Loucy (cell line): Measurements from ENCODE around the gene TET1.
"Not testable (repeated sequence)": the region's sequence is repeated elsewhere in the genome, so short reads cannot be mapped to it uniquely, and the experiment has no call there.

Experiments used
- EZH2phosphoT487 ChIP-seq: fragments of 200-600 bp; IDR thresholded peaks from 2 replicates; pipeline ENCODE4 v1.6.1; 2018; ENCODE audit warnings: antibody characterized with exemption, mild to moderate bottlenecking, moderate library complexity, borderline replicate concordance
- TF ChIP-seq, protein P1 (sequence below): fragments of 200-600 bp; sonication (generic); conservative IDR thresholded peaks from 2 replicates; pipeline ENCODE4 v1.5.1; 2014; ENCODE audit warnings: mild to moderate bottlenecking, antibody characterized with exemption, low read length

DNA sequence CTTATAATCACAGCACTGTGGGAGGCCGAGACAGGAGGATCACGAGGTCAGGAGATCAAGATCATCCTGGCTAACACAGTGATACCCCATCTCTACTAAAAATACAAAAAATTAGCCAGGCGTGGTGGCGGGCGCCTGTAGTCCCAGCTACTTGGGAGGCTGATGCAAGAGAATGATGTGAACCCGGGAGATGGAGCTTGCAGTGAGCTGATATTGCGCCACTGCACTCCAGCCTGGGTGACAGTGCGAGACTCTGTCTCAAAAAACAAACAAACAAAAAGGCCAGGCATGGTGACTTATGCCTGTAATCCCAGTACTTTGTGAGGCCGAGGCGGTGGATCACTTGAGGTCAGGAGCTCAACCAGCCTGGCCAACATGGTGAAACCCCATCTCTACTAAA lies 49.9 kb downstream of the TET1 start:
- TF ChIP-seq, protein P1, sequence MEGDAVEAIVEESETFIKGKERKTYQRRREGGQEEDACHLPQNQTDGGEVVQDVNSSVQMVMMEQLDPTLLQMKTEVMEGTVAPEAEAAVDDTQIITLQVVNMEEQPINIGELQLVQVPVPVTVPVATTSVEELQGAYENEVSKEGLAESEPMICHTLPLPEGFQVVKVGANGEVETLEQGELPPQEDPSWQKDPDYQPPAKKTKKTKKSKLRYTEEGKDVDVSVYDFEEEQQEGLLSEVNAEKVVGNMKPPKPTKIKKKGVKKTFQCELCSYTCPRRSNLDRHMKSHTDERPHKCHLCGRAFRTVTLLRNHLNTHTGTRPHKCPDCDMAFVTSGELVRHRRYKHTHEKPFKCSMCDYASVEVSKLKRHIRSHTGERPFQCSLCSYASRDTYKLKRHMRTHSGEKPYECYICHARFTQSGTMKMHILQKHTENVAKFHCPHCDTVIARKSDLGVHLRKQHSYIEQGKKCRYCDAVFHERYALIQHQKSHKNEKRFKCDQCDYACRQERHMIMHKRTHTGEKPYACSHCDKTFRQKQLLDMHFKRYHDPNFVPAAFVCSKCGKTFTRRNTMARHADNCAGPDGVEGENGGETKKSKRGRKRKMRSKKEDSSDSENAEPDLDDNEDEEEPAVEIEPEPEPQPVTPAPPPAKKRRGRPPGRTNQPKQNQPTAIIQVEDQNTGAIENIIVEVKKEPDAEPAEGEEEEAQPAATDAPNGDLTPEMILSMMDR = not testable (repeated sequence)
- TF ChIP-seq EZH2phosphoT487 = not testable (repeated sequence)
